ENCODE measurements around the gene NRXN3. TPM values are rescaled to one million over a fixed set of nuclear protein-coding genes. Genes with fewer than 3 reads are reported as not detected.
"Not testable (repeated sequence)": the region's sequence is repeated elsewhere in the genome, so short reads cannot be mapped to it uniquely, and the experiment has no call there.

NRXN3 gene
- total RNA-seq, 1 donor from 2014 or later: 4.8 TPM

- DNase-seq (ENCODE audit: extremely low read depth, low read depth, low spot score): no peak
These were observed 390.9 kb downstream of the NRXN3 start for GRCh38 chr14:78561074-78561473.

DNA sequence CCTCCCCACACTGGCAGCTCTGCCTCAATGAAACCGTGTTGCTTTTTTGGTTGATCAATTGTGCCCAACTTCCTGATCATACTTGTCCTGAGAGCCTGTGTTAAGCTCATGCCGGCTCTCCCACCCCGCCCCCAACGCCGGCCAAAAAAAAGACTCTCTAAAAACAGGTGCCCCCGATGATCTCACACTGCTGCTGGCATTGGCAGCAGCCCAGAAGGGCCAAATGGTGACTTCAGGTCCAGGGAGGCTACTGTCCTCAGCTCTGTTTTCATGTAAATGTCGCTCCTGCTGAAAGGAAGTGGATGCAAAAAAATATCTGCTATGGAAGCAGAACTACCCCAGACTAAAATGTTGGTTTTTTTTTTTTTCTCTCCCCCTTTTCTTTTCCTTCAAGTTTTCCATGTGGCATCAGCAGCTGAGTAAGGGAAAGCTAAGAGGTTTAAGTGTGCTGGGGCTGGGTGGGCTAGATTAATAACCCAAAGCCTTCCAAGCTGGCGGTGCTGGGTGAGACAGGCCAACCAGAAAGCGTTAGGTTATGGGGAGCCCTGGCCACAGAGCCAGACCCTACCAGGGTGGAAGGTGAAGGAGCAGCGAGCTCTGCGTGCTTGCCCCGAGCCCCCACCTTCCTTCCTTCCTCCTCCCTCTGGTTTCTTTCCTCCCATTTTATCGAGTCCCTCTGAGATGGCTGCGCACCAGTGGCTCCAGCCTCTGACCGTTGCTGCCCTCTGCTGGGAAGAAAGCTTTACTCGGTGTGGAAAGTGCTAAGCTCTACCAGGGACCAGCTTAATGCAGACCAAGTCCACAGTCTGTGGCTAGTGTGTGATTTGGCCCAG lies 396.1 kb downstream of the NRXN3 start:
- DNase-seq (ENCODE audit: extremely low read depth, low read depth, low spot score): peak; percentile 20

DNA sequence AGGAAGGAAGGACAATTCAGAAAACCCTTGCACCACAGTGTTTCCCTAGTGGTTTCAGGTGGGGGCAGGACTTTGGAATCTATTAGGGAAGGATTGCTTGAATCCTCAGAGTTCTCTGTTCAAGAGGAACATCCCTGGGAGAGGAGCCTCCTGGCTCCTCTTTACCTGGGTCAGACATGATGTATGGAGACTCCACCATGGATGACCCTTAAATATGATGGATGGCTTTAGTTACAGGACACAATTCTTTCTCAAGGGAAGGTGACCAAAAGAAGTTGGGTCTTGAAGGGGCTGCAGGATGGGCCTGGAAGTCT lies 396.6 kb downstream of the NRXN3 start:
- no peak for DNase-seq (ENCODE audit: extremely low read depth, low read depth, low spot score)

GRCh38 chr14:78567343-78567742 lies 397.2 kb downstream of the NRXN3 start:
- DNase-seq (ENCODE audit: extremely low read depth, low read depth, low spot score): peak; percentile 22

- not testable (repeated sequence) for DNase-seq (ENCODE audit: extremely low read depth, low read depth, low spot score)
These were observed 403.6 kb downstream of the NRXN3 start for GRCh38 chr14:78573736-78574135.

- DNase-seq (ENCODE audit: extremely low read depth, low read depth, low spot score): no peak
These were observed 406.4 kb downstream of the NRXN3 start for GRCh38 chr14:78576437-78577166.

DNA sequence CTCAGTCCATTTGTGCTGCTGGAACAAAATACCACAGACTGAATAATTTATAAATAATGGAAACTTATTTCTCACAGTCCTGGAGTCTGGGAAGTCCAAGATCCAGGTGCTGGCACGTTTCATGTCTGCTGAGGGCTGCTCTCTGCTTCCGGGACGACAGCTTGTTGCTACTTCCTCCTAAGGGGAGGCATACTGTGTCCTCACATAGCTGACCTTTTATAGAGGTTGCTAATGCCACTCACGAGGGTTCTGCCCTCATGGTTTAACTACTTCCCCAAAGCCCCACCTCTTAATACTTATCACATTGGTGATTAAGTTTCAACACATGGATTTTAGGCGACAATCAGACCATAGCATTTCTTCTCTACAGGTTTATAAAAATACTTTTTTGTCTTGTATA lies 411.1 kb downstream of the NRXN3 start:
- no peak for DNase-seq (ENCODE audit: extremely low read depth, low read depth, low spot score)

- no peak for DNase-seq (ENCODE audit: extremely low read depth, low read depth, low spot score)
These were observed 416.5 kb downstream of the NRXN3 start for GRCh38 chr14:78586681-78587080.

DNA sequence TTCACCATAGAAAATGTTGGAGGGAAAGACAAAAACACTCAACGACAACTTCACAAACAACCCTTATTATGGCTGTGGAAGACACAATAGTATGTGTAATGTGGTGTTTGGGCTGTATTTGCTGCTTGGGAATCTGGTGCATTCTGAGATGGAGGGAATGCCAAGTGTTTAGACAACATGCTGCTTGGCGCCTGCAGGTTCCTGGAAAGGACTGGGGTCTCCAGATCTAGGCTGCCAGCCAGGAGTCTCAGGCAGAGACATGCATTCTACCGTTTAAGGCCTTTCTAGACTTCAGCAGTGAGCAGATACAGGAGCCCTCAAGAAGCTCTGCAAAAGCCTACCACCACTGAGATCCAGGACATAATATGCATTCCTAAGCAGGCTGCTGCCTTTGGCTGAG lies 418.7 kb downstream of the NRXN3 start:
- DNase-seq (ENCODE audit: extremely low read depth, low read depth, low spot score): no peak

DNA sequence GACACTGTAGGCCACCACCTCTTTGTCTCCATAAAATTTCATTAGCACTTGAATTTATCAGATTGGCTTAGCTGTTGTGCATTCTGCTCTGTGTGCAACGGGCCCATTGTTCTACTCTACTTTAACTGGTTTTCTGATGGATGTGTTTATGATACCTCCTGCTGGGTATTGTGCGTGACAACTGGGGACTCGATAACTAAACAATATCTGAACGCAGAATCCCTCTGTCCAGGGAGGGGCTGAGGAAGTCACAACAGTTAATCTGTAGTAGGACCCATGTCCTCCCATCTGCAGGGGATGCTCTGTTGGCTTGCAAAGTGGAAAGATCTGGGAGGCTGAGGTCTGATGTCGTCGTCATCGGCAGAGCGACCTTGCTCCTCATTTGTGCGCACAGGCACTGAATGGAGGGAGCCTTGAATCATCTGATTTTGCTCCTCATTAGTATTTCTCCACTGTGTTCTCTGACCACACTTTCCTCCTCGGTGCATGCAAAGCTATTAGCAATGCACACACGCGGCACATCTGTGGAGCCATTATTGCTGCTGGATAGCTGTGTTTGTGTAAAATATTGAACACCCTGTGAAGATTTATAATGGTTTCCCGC lies 422.5 kb downstream of the NRXN3 start:
- no peak for DNase-seq (ENCODE audit: extremely low read depth, low read depth, low spot score)

GRCh38 chr14:78593949-78594348 lies 423.8 kb downstream of the NRXN3 start:
- no peak for DNase-seq (ENCODE audit: extremely low read depth, low read depth, low spot score)

GRCh38 chr14:78595797-78596196 lies 425.6 kb downstream of the NRXN3 start:
- no peak for DNase-seq (ENCODE audit: extremely low read depth, low read depth, low spot score)

DNA sequence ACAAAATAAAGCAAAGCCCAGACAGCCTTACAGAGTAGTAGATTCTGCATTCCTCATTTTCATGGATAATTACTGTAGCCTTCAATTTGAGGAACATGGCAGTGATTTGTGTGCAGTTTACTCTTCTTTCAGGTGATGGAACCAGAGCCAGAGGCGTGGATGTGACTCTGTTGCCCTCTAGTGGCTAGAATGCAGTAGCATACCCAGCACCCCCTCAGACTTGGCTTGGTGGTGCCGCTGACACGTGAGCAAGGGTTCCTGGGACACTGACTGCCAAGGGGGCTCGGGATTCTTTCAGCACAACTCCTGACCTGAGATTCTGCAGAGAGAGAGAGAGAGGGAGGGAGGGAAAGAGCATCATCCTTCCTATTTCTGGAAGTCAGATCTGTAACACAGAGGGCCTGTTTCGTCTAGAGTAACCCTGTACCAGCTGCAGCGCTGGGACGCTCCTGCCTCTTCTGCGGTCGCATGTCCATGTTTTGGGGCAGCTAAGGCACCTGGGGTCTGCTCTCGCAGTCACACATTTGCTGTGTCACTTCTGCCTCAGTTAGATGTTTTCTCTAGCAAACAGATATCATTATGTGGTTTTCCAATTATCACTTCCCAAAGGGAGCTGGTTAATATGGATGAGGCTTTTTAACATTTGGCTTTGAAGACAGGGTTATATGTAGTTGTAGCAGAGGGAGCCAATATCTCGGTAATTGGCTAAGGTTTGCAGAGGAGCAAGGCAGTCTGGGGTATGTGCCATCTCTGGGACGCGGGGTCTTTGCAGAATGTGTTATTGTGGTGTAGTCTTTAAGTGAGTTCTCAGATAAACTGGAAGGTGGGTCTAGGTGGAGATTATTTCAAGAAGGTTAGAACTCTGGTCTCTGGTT lies 428.1 kb downstream of the NRXN3 start:
- DNase-seq (ENCODE audit: extremely low read depth, low read depth, low spot score): peak; percentile 7

DNA sequence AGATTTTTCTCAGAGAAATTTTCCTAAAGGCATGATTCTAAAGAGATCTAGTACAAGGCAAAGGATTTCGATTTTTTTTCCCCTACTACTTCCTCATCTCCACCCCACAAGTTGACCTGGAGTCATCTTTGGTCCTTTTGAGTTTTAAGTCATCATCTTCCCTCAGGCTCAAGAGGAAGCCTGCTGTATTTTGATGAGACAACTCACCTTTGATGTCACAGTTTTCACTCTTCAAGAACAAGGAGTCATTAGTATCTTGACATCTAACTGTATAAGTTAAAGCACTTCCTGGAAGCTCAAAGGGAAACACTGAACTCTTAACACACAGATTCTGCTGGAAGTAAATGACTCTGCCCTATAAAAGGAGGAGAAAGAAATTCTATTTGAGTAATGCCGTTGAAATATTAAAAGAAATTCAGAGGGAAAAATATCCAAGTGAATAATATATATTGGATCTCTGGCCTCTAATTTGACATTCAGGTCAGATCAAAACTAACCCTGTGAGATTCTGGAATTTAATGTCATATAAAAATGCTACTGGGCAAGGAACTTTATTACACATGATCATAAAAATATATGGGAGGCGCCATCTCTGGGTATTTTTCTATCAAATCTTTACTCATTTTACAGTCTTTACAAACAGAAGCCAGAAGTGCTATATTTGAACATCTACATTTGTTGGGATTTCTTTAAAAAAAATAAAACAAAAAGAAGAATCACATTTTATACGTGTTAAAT lies 435.0 kb downstream of the NRXN3 start:
- no peak for DNase-seq (ENCODE audit: extremely low read depth, low read depth, low spot score)

DNA sequence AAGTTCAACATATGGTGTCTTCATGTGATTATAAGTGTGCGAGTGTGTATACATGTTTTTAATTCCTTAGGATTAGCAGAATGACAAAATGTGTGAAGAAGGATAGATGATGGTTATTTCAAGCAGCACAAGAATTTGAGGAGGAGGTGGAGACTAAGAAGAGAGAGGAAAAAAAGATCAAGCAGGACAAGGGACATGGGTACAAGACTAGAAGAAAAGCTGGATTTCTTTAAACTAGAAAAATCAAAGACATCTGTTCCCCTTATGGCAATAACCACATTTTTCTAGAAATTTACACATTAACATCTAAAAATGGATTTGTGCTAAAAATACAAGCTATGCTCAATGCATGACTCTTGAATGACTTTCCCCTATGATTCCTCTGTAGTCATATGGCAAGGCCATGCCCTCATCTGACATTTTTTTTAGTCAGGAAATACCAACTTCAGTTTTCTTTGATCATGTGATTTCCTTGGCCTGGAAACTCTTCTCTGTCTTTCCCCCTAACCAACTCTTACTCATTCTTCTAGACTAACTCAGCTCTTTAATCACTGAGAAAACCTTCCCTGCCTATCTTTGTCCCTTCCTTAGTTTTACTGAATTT lies 435.8 kb downstream of the NRXN3 start:
- DNase-seq (ENCODE audit: extremely low read depth, low read depth, low spot score): peak; percentile 20

DNA sequence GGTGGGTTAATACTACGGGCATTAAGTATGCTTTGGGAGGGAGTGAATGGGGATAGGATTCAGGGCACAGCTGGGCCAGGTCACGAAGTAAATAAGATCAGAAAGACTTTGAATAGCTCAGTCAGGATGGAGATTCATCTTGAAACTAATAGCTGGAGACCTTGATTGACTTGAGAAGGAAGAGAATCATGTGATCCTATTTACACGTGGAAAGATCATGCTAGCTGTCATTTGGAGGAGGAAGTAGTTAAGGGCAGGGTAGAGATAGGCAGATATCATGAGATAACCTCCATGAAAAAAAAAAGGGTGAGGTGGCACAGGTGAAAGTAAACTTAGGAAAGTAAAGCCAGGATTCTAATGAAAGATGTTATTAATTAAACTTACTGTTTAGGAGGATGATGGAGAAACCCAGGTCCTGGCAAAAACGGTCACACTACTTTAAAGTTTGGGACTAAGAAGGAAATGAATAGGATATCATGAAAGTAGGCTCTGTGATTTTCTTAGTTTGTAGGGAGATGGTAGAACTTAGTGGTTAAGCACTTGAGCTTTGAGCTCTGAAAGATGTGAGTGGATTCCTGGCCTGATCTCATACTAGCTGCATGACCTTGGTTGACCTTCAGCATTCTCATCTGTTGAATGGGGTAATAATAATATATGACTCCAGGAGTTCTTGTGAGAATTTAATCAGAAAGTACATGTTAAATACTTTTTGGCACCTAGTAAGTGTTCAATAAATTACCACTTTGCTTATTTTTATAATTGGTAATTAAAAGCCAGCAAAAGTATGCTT lies 439.0 kb downstream of the NRXN3 start:
- no peak for DNase-seq (ENCODE audit: extremely low read depth, low read depth, low spot score)

DNA sequence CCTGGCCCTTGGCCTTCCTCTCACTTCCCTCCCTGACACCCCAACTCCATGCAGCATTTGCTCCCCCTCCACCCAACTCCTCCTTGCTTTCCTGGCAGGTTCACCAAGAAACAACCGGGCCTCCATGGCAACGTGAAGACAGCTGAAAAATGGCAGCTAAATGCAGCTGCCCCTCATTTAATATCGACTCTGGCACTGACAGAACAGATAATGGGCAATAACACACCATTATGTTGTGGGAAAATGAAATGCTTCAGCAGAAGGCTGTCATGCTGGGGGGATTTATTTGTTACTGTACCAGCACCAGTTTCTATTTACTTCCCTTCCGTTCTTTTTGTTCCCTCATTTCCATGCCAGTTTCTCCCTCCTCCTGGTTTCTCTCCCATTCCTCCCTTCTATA lies 440.8 kb downstream of the NRXN3 start:
- no peak for DNase-seq (ENCODE audit: extremely low read depth, low read depth, low spot score)

- DNase-seq (ENCODE audit: extremely low read depth, low read depth, low spot score): no peak
These were observed 441.8 kb downstream of the NRXN3 start for GRCh38 chr14:78611796-78612571.

All from glomerular endothelial cell (primary cell).